Duodenal mucosa (tissue), 2 donors: ENCODE measurements around the gene ADGRL1.
"Not testable (repeated sequence)": the region's sequence is repeated elsewhere in the genome, so short reads cannot be mapped to it uniquely, and the experiment has no call there.

ENCODE experiments used
- H3K27ac ChIP-seq: one replicate; pipeline ENCODE4 v1.7.0; 2013; ENCODE audit warnings: low read depth, low read length
- H3K27me3 ChIP-seq, 2 donors: one replicate each; pipeline ENCODE4 v1.7.0; 2013; ENCODE audit warnings: low read length in 2 of 2, control low read depth in 1 of 2; ENCODE audit not compliant: insufficient read depth in 2 of 2, control insufficient read depth in 1 of 2
- H3K36me3 ChIP-seq, 2 donors: one replicate each; pipeline ENCODE4 v1.7.0; 2013; ENCODE audit warnings: low read length in 2 of 2, control low read depth in 1 of 2; ENCODE audit not compliant: insufficient read depth in 2 of 2, control insufficient read depth in 1 of 2
- H3K4me1 ChIP-seq, 2 donors: one replicate each; pipeline ENCODE4 v1.7.0; 2013; ENCODE audit warnings: low read length in 2 of 2, control low read depth in 1 of 2; ENCODE audit not compliant: insufficient read depth in 2 of 2, control insufficient read depth in 1 of 2
- H3K4me3 ChIP-seq, 2 donors: one replicate each; pipeline ENCODE4 v1.7.0; 2013; ENCODE audit warnings: low read length in 2 of 2, low read depth in 1 of 2
- H3K9ac ChIP-seq, 2 donors: one replicate each; pipeline ENCODE4 v1.7.0; 2013; ENCODE audit warnings: low read length in 2 of 2, low read depth in 1 of 2
- H3K9me3 ChIP-seq, 2 donors: one replicate each; pipeline ENCODE4 v1.7.0; 2013; ENCODE audit warnings: low read length in 2 of 2, control low read depth in 1 of 2; ENCODE audit not compliant: control insufficient read depth in 1 of 2

ADGRL1 gene

GRCh38 chr19:14205452-14206287, at the start of gene ADGRL1:
ADGRL1 (minus strand) TSS chr19:14206169; CDS start chr19:14183602, 22,567 bp downstream.
- H3K9me3 ChIP-seq, H3K27me3 ChIP-seq, H3K36me3 ChIP-seq, H3K4me1 ChIP-seq: not testable (repeated sequence)
- peak within 1 kb of the TSS in 1 of 2 donors; percentile 47 for H3K9ac ChIP-seq
- H3K4me3 ChIP-seq = peak within 1 kb of the TSS; percentile 65 to 74
- peak within 1 kb of the TSS; percentile 10 for H3K27ac ChIP-seq

- H3K27me3 ChIP-seq, H3K4me3 ChIP-seq, H3K4me1 ChIP-seq, H3K9me3 ChIP-seq, H3K27ac ChIP-seq, H3K36me3 ChIP-seq, H3K9ac ChIP-seq: not testable (repeated sequence)
These were observed 49.3 kb upstream of the ADGRL1 start for GRCh38 chr19:14255316-14255715.

DNA sequence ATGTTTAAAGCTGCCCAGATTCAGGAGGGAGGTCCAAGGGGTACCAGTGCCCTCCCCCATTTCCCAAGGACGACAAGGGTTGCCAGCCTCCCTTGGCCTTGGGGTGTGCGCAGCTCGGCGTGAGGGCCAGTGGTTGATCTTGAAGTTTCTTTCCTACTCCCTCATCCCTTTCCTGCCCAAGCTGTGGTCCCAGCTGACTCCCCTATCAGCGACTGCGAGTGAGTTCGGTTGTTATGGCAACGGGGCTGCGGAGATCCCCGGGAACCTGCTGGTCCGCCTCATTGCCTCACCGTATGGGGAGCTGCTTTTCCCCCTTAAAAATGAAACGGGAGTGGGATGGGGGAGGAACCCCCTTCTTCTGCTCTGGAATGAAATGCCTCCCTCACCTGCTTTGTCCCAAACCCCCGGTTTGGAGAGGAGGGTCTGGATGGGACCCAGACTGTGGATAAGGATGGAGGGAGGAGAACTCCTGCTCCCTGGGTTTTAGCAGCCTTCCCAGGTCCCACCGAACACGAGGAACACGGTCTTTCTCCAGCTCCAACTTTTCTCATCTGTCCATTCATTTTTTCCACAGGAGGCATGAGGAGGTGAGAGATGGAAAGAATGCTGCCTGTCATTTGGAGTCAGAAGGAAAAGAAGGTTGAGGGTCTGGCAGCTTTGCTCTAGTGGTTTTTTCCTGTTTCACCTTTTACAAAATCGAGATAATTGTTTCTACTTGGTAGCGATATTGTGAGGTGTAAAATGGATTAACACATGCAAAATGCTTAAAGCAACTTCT, 48.0 kb upstream of the ADGRL1 start:
- not testable (repeated sequence) for H3K36me3 ChIP-seq, H3K4me3 ChIP-seq, H3K9ac ChIP-seq, H3K4me1 ChIP-seq, H3K27me3 ChIP-seq, H3K27ac ChIP-seq, H3K9me3 ChIP-seq

GRCh38 chr19:14252136-14252535, 46.2 kb upstream of the ADGRL1 start:
- not testable (repeated sequence) for H3K9ac ChIP-seq, H3K27me3 ChIP-seq, H3K36me3 ChIP-seq, H3K4me3 ChIP-seq, H3K27ac ChIP-seq, H3K4me1 ChIP-seq, H3K9me3 ChIP-seq

GRCh38 chr19:14250870-14251269, 44.9 kb upstream of the ADGRL1 start:
- H3K9me3 ChIP-seq = no peaks in the 10 kb centered on the region
- no peak overlapping the region for H3K27ac ChIP-seq
- no peak overlapping the region for H3K9ac ChIP-seq
- no peaks in the 10 kb centered on the region for H3K27me3 ChIP-seq
- H3K4me3 ChIP-seq = no peak overlapping the region
- H3K36me3 ChIP-seq = no peaks in the 10 kb centered on the region
- H3K4me1 ChIP-seq = no peaks in the 10 kb centered on the region

DNA sequence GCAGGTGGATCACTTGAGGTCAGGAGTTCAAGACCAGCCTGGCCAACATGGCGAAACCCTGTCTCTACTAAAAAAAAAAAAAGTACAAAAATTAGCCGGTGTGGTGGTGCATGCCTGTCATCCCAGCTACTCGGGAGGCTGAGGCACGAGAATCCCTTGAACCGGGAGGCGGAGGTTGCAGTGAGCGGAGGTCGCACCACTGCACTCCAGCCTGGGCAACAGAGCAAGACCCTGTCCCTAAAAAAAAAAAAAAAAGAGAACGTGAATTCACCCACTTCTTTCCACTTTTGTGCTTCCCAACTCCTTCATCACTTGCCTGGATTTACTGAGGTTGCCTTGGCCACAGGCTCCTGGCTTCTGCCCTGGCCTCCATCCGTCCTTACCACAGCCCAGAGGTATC, 44.3 kb upstream of the ADGRL1 start:
- H3K4me3 ChIP-seq, H3K27ac ChIP-seq, H3K36me3 ChIP-seq, H3K9ac ChIP-seq, H3K27me3 ChIP-seq, H3K4me1 ChIP-seq, H3K9me3 ChIP-seq: not testable (repeated sequence)

DNA sequence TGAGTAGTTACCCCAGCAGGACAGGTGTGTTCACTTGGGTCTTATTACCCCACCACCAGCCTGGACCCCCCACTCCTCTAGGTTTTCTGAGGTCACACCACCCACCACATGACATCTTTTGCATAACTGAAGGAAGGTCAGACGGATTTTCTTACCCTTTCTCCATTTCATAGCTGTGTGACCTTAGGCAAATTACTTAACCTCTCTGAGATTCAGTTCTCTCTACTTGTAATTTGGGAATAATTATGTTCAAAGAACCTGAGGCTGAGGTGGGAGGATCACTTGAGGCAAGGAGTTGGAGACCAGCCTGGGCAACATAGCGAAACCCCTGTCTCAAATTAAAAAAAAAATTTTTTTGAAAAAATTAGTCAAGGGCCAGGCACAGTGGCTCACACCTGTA, 43.9 kb upstream of the ADGRL1 start:
- not testable (repeated sequence) for H3K36me3 ChIP-seq, H3K9me3 ChIP-seq, H3K27ac ChIP-seq, H3K27me3 ChIP-seq, H3K4me1 ChIP-seq, H3K4me3 ChIP-seq, H3K9ac ChIP-seq

GRCh38 chr19:14249012-14249754, 43.2 kb upstream of the ADGRL1 start:
- H3K9me3 ChIP-seq, H3K36me3 ChIP-seq, H3K4me1 ChIP-seq, H3K27me3 ChIP-seq, H3K27ac ChIP-seq: not testable (repeated sequence)
- H3K4me3 ChIP-seq = peak overlapping the region; percentile 50 to 55
- peak overlapping the region in 1 of 2 donors; percentile 18 for H3K9ac ChIP-seq

DNA sequence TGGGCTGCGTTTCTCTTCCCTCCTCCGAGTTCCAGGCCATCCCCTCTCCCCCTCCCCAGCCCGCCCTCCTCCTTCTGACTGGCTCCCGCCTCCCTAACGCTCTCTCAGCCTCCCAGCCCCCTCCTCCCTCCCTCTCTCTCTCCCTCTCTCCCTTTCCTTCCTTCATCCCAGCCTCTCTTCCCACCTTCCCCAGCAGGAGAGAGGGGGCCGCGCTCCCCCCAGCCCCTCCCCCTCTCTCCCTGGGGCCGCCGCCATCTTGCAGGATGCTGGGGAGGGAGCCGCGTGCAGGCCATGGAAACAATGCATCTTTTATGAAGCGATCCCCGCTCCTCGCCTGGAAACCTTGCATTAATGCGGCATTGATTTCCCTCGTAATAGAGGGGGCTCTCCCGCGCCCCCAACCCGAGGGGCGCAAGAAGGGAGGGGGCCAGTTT, 42.6 kb upstream of the ADGRL1 start:
- H3K9me3 ChIP-seq = no peaks in the 10 kb centered on the region
- no peaks in the 10 kb centered on the region for H3K27me3 ChIP-seq
- no peaks in the 10 kb centered on the region for H3K36me3 ChIP-seq
- no peaks in the 10 kb centered on the region for H3K4me1 ChIP-seq
- peak overlapping the region; percentile 50 for H3K4me3 ChIP-seq
- no peak overlapping the region for H3K9ac ChIP-seq
- H3K27ac ChIP-seq = no peak overlapping the region
